ENCODE measurements around the gene SRSF4.

Gene SRSF4

GRCh38 chr1:29218223-29218622 is 36.5 kb upstream of the SRSF4 start:
- TF ChIP-seq CTBP1 (IDR thresholded peaks at IDR 0.05; ENCODE audit: borderline replicate concordance) (no peak), L3MBTL2 (conservative IDR thresholded peaks at IDR 0.05) (no peak), TARDBP (IDR thresholded peaks at IDR 0.05) (no peak), SP1 (IDR thresholded peaks at IDR 0.05) (no peak), LEF1 (IDR thresholded peaks at IDR 0.05; ENCODE audit: borderline replicate concordance) (no peak), FOXM1 (IDR thresholded peaks at IDR 0.05; ENCODE audit: borderline replicate concordance) (no peak), FOXA1 (IDR thresholded peaks at IDR 0.05) (no peak), NFRKB (IDR thresholded peaks at IDR 0.05) (no peak), BHLHE40 (IDR thresholded peaks at IDR 0.05; ENCODE audit: borderline replicate concordance) (no peak), ELF4 (IDR thresholded peaks at IDR 0.05) (no peak), PKNOX1 (IDR thresholded peaks at IDR 0.05) (no peak), FOXK2 (IDR thresholded peaks at IDR 0.05) (no peak), HDGF (IDR thresholded peaks at IDR 0.05; ENCODE audit: borderline replicate concordance) (no peak), SUZ12 (IDR thresholded peaks at IDR 0.05) (no peak), ZNF384 (IDR thresholded peaks at IDR 0.05) (no peak), ARNT (IDR thresholded peaks at IDR 0.05) (no peak)
- ChIA-PET POLR2A (interaction anchor here (1.3 kb wide), 1 partner anchor 13 kb away, joined by 3 read pairs; no protein-coding TSS in a partner anchor), CTCF (no interaction called here)
- no peak for DNase-seq (ENCODE audit: extremely low spot score)

- TF ChIP-seq ELF4 (IDR thresholded peaks at IDR 0.05) = no peak
- TF ChIP-seq HDGF (IDR thresholded peaks at IDR 0.05; ENCODE audit: borderline replicate concordance) = no peak
- TF ChIP-seq BHLHE40 (IDR thresholded peaks at IDR 0.05; ENCODE audit: borderline replicate concordance) = no peak
- TF ChIP-seq TARDBP (IDR thresholded peaks at IDR 0.05) = no peak
- TF ChIP-seq FOXK2 (IDR thresholded peaks at IDR 0.05) = no peak
- no peak for TF ChIP-seq NFRKB (IDR thresholded peaks at IDR 0.05)
- no peak for TF ChIP-seq SP1 (IDR thresholded peaks at IDR 0.05)
- no peak for TF ChIP-seq FOXA1 (IDR thresholded peaks at IDR 0.05)
- no peak for TF ChIP-seq ARNT (IDR thresholded peaks at IDR 0.05)
- TF ChIP-seq ZNF384 (IDR thresholded peaks at IDR 0.05) = no peak
- no peak for TF ChIP-seq CTBP1 (IDR thresholded peaks at IDR 0.05; ENCODE audit: borderline replicate concordance)
- no peak for TF ChIP-seq LEF1 (IDR thresholded peaks at IDR 0.05; ENCODE audit: borderline replicate concordance)
- TF ChIP-seq L3MBTL2 (conservative IDR thresholded peaks at IDR 0.05) = no peak
- no peak for TF ChIP-seq SUZ12 (IDR thresholded peaks at IDR 0.05)
- POLR2A ChIA-PET = no interaction called here
- CTCF ChIA-PET = no interaction called here
- DNase-seq (ENCODE audit: extremely low spot score) = no peak
Observed at GRCh38 chr1:29217633-29218032, 35.9 kb upstream of the SRSF4 start.

- ChIA-PET POLR2A (no interaction called here), CTCF (interaction anchor here (0.6 kb wide), 1 partner anchor 428 kb away, joined by 3 read pairs; no protein-coding TSS in a partner anchor)
- TF ChIP-seq FOXA1 (IDR thresholded peaks at IDR 0.05) = no peak
- no peak for TF ChIP-seq CTBP1 (IDR thresholded peaks at IDR 0.05; ENCODE audit: borderline replicate concordance)
- TF ChIP-seq ELF4 (IDR thresholded peaks at IDR 0.05) = no peak
- TF ChIP-seq FOXM1 (IDR thresholded peaks at IDR 0.05; ENCODE audit: borderline replicate concordance) = no peak
- no peak for TF ChIP-seq BHLHE40 (IDR thresholded peaks at IDR 0.05; ENCODE audit: borderline replicate concordance)
- TF ChIP-seq HDGF (IDR thresholded peaks at IDR 0.05; ENCODE audit: borderline replicate concordance) = no peak
- no peak for TF ChIP-seq L3MBTL2 (conservative IDR thresholded peaks at IDR 0.05)
- no peak for TF ChIP-seq TARDBP (IDR thresholded peaks at IDR 0.05)
- TF ChIP-seq PKNOX1 (IDR thresholded peaks at IDR 0.05) = no peak
- no peak for TF ChIP-seq SP1 (IDR thresholded peaks at IDR 0.05)
- no peak for TF ChIP-seq ZNF384 (IDR thresholded peaks at IDR 0.05)
- no peak for TF ChIP-seq FOXK2 (IDR thresholded peaks at IDR 0.05)
- no peak for TF ChIP-seq ARNT (IDR thresholded peaks at IDR 0.05)
- no peak for TF ChIP-seq NFRKB (IDR thresholded peaks at IDR 0.05)
- TF ChIP-seq SUZ12 (IDR thresholded peaks at IDR 0.05) = no peak
- TF ChIP-seq LEF1 (IDR thresholded peaks at IDR 0.05; ENCODE audit: borderline replicate concordance) = no peak
- DNase-seq (ENCODE audit: extremely low spot score) = no peak
Observed at GRCh38 chr1:29213055-29213454, 31.4 kb upstream of the SRSF4 start.

GRCh38 chr1:29211086-29212030 is 29.7 kb upstream of the SRSF4 start:
- TF ChIP-seq HDGF (IDR thresholded peaks at IDR 0.05; ENCODE audit: borderline replicate concordance) (no peak), ELF4 (IDR thresholded peaks at IDR 0.05) (no peak), BHLHE40 (IDR thresholded peaks at IDR 0.05; ENCODE audit: borderline replicate concordance) (no peak), ZNF384 (IDR thresholded peaks at IDR 0.05) (no peak)
- POLR2A ChIA-PET = interaction anchor here (2.3 kb wide), 1 partner anchor 29 kb away, joined by 5 read pairs; the partner anchor contains the start of gene SRSF4
- DNase-seq (ENCODE audit: extremely low spot score) = no peak
- CTCF ChIA-PET = no interaction called here

GRCh38 chr1:29210278-29211085 is 28.8 kb upstream of the SRSF4 start:
- DNase-seq (ENCODE audit: extremely low spot score) = no peak
- no peak for TF ChIP-seq ARNT (IDR thresholded peaks at IDR 0.05)
- no peak for TF ChIP-seq FOXM1 (IDR thresholded peaks at IDR 0.05; ENCODE audit: borderline replicate concordance)
- TF ChIP-seq SUZ12 (IDR thresholded peaks at IDR 0.05) = no peak
- no peak for TF ChIP-seq PKNOX1 (IDR thresholded peaks at IDR 0.05)
- no peak for TF ChIP-seq TARDBP (IDR thresholded peaks at IDR 0.05)
- no peak for TF ChIP-seq FOXA1 (IDR thresholded peaks at IDR 0.05)
- TF ChIP-seq HDGF (IDR thresholded peaks at IDR 0.05; ENCODE audit: borderline replicate concordance) = no peak
- TF ChIP-seq FOXK2 (IDR thresholded peaks at IDR 0.05) = no peak
- no peak for TF ChIP-seq LEF1 (IDR thresholded peaks at IDR 0.05; ENCODE audit: borderline replicate concordance)
- TF ChIP-seq ZNF384 (IDR thresholded peaks at IDR 0.05) = no peak
- TF ChIP-seq NFRKB (IDR thresholded peaks at IDR 0.05) = no peak
- TF ChIP-seq CTBP1 (IDR thresholded peaks at IDR 0.05; ENCODE audit: borderline replicate concordance) = no peak
- TF ChIP-seq L3MBTL2 (conservative IDR thresholded peaks at IDR 0.05) = no peak
- TF ChIP-seq SP1 (IDR thresholded peaks at IDR 0.05) = no peak
- no peak for TF ChIP-seq BHLHE40 (IDR thresholded peaks at IDR 0.05; ENCODE audit: borderline replicate concordance)
- no peak for TF ChIP-seq ELF4 (IDR thresholded peaks at IDR 0.05)
- CTCF ChIA-PET = no interaction called here
- POLR2A ChIA-PET = interaction anchor here (2.3 kb wide), 1 partner anchor 29 kb away, joined by 5 read pairs; the partner anchor contains the start of gene SRSF4
